Measurements from ENCODE around the gene RASL11A.

The RASL11A gene

DNA sequence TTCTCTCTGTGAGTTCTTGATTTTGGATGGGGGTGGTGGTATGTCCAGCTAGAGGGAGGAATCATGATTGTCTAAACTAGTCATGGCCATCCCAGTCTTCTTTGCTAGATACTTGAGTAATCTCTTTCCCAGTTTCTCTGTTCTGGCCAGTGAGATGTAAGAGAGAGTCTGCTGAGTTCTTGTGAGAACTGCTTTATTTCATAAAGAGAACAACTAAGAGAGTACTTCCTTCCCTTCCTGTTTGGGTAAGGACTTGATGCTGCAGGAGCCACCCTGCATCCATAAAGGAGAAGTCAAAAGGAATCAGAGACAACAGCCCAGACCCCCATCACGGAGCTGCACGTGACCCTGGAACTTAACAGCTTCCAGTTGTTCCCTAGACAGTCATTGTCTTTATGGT, 3.0 kb upstream of the RASL11A start:
- Histone ChIP-seq H3K27ac (no peak overlapping the region), H3K4me3 (ENCODE audit: low read depth, low read length) (no peak overlapping the region), H3K27me3 (ENCODE audit: insufficient read depth, low read depth, severe bottlenecking) (no peaks in the 10 kb centered on the region), H3K36me3 (peaks cover 9% of the 10 kb centered on the region), H3K9me3 (ENCODE audit: severe bottlenecking) (no peaks in the 10 kb centered on the region)
- no peak for DNase-seq
- no peak for TF ChIP-seq CTCF (IDR thresholded peaks at IDR 0.05; ENCODE audit: low read depth, low read length)

- H3K27ac ChIP-seq, result no peak overlapping the region
- TF ChIP-seq CTCF (IDR thresholded peaks at IDR 0.05; ENCODE audit: low read depth, low read length), result no peak
- H3K27me3 ChIP-seq (ENCODE audit: insufficient read depth, low read depth, severe bottlenecking), result no peaks in the 10 kb centered on the region
- H3K36me3 ChIP-seq, result peaks cover 5% of the 10 kb centered on the region; the same call in 1 of the 2 replicates
- DNase-seq, result no peak
- H3K4me3 ChIP-seq (ENCODE audit: low read depth, low read length), result no peak overlapping the region
- no peaks in the 10 kb centered on the region for H3K9me3 ChIP-seq (ENCODE audit: severe bottlenecking)
Observed at GRCh38 chr13:27269114-27269665, 1.4 kb upstream of the RASL11A start.

DNA sequence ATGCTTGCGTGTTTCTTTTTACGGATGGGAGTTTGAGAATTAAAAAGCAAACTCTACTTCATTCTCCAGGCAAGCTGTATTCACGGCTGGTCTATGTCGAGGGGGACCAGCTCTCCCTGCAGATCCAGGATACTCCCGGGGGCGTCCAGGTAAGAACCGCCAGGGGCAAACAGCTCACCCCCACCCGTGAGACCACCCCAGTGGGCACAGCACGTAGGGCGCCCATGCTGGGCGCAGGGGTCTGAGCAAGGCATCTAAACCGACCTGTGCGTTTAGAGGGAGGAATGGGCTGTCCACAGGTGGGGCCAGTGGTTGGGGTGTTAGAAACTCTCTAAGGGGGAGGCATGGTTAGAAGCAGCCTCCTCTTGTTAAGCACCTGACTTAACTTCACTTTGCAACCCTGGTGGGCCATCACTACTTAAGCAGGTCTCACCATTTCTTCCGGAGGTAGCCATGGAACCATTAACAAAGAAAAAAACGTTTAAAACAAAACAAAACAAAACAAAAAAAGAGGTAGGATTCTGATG, 1.0 kb downstream of the RASL11A start:
- DNase-seq, result no peak
- Histone ChIP-seq H3K27me3 (ENCODE audit: insufficient read depth, low read depth, severe bottlenecking) (no peaks in the 10 kb centered on the region), H3K36me3 (no peaks in the 10 kb centered on the region), H3K9me3 (ENCODE audit: severe bottlenecking) (no peaks in the 10 kb centered on the region), H3K27ac (no peak overlapping the region), H3K4me3 (ENCODE audit: low read depth, low read length) (no peak overlapping the region)
- TF ChIP-seq CTCF (IDR thresholded peaks at IDR 0.05; ENCODE audit: low read depth, low read length), result no peak

DNA sequence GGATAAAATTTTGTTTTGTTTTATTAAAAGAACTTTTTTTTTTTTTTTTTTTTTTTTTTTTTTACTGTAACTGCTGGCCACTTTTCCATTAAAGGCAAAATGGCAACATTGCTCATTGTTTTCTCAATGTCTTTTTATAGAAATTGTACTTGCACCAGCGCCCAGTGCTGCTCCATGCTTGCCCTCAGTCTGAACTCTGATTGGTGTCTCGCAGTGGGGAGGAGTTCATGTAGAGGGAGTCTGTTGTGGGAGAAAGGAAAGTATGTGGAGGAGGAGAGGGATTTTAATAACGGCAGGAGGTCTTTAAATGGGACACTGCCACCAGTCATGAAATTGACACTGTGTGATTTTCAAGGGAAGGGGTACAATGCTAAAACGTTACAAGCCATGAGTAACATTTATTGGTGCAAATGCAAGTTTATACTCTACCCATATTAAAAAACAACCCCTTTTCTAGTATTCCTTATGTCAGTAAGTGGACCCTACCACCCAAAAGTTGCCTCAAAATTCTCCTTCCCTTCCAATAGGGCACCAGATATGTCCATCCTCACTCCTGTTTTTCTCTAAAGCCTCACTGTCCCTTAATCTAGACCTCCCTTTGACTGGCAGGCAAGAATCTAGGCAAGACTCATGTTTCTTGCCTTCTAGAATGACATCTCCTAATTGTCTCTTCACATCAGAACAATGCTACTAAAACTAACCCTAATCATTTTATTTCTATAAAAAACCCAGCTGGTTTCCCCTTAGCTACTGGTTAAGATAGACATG, 3.2 kb downstream of the RASL11A start:
- Histone ChIP-seq H3K4me3 (ENCODE audit: low read depth, low read length) (no peak overlapping the region), H3K27me3 (ENCODE audit: insufficient read depth, low read depth, severe bottlenecking) (no peaks in the 10 kb centered on the region), H3K27ac (no peak overlapping the region), H3K9me3 (ENCODE audit: severe bottlenecking) (no peaks in the 10 kb centered on the region), H3K36me3 (no peaks in the 10 kb centered on the region)
- TF ChIP-seq CTCF (IDR thresholded peaks at IDR 0.05; ENCODE audit: low read depth, low read length), result no peak
- DNase-seq, result no peak

GRCh38 chr13:27274631-27275030, 4.0 kb downstream of the RASL11A start:
- no peak for DNase-seq
- no peak for TF ChIP-seq CTCF (IDR thresholded peaks at IDR 0.05; ENCODE audit: low read depth, low read length)
- no peak overlapping the region for H3K27ac ChIP-seq
- H3K4me3 ChIP-seq (ENCODE audit: low read depth, low read length), result no peak overlapping the region
- H3K9me3 ChIP-seq (ENCODE audit: severe bottlenecking), result no peaks in the 10 kb centered on the region
- H3K36me3 ChIP-seq, result no peaks in the 10 kb centered on the region
- H3K27me3 ChIP-seq (ENCODE audit: insufficient read depth, low read depth, severe bottlenecking), result no peaks in the 10 kb centered on the region

All from WERI-Rb-1 (cell line).